NCI-H1436 (cell line): ENCODE data around the gene TSBP1.
"Not testable (repeated sequence)": the region's sequence is repeated elsewhere in the genome, so short reads cannot be mapped to it uniquely, and the experiment has no call there.

Experiments used
- DNase-seq: peaks from one replicate; lab custom pipeline; 2025; lab: John Stamatoyannopoulos, UW

TSBP1 gene

DNA sequence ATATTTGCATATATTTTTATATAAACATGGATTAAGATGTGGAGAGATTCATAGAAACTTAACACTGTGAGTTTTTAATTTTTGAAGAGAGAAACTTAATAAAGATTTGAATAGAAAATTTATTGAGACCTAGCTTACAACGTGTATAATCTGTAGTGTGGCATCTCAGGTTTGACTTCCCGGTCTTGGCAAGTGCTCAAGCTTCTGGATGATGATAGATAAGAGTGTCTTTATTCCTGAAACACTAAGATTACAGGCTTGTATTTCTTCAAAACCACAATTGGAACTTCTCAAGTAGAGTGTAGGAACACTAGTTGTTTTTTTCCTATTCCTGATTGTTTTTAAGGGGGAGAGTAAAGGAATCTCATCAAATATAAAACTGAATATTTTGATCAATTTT, 83.3 kb downstream of the TSBP1 start:
- DNase-seq: no peak

DNA sequence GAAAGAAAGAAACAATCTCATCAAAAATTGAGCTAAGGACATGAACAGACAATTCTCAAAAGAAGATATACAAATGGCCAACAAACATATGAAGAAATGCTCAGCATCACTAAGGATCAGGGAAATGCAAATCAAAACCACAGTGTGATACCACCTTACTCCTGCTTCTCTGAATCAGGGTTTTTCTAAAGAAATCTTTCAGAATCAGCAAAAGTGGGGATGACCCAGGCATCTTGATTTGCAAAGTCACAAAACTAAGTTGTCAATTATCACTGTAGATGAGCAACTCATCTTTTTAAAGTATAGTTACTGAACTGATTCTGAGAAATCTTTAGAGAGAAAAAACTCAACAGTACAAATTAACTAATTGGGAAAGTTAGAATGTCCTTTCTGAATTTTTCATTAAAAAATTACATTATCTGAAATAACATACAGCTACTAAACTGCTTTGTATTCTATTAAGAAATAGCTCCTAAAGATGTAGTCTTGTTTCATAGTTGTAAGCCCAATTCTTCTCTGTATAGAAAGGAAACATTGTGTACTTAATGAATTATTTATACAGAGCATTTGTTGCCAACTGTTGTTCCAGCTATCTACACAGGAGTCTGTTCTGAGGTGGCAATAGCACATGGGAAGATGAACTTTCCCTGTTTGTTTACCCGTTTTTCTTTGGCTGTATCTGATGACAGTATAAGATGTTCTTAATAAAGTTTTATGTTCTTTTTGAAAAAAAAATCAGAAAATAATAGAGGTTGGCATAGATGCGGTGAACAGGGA, 97.7 kb downstream of the TSBP1 start:
- DNase-seq: not testable (repeated sequence)

DNA sequence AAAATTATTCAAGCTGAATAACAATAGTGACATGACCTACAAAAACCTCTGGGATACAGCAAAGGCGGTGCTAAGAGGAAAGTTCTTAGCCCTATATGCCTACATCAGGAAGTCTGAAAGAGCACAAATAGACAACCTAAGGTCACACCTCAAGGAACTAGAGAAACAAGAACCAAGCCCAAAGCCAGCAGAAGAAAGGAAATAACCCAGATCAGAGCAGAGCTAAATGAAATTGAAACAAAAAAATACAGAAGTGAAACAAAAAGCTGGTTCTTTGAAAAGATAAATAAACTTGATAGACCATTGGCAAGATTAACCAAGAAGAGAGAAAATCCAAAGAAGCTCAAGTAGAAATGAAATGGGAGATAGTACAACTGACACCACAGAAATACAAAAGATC, 100.3 kb downstream of the TSBP1 start:
- no peak for DNase-seq

DNA sequence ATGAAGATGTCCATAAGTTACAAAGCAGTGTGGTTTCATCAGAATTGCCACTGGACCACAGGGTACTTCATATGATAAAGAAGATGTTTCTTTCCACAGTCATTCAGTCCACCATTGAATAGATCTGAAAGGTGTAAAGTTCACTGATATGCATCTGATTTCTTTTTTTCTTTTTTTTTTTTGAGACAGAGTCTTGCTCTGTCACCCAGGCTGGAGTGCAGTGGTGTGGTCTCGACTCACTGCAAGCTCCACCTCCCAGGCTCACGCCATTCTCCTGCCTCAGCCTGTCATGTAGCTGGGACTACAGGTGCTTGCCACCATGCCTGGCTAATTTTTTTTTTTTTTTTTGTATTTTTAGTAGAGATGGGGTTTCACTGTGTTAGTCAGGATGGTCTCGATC, 103.2 kb downstream of the TSBP1 start:
- not testable (repeated sequence) for DNase-seq

DNA sequence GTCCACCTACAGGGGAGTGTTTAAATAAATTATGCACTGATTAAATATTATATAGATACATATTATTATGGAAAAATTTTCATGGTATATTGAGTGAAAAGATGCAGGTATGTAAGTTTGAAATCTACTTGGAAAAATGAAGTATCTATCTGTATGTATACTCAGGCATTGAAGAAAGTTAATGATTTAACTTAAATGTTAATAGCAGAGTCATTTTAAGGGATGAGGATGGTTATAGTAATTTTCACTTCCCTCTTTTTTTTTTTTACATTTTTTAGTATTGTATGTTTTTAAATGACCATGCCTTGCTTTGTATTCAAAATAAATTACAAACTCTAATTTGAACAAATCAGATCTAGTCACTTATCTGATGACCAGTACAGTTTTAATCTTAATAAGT, 104.7 kb downstream of the TSBP1 start:
- DNase-seq: no peak

DNA sequence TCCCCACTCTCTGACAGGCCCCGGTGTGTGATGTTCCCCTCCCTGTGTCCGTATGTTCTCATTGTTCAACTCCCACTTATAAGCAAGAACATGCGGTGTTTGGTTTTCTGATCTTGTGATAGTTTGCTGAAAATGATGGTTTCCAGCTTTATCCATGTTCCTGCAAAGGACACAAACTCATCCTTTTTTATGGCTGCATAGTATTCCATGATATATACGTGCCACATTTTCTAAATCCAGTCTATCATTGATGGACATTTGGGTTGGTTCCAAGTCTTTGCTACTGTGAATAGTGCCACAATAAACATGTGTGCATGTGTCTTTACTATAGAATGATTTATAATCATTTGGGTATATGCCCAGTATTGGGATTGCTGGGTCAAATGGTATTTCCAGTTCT, 114.4 kb downstream of the TSBP1 start:
- not testable (repeated sequence) for DNase-seq

DNA sequence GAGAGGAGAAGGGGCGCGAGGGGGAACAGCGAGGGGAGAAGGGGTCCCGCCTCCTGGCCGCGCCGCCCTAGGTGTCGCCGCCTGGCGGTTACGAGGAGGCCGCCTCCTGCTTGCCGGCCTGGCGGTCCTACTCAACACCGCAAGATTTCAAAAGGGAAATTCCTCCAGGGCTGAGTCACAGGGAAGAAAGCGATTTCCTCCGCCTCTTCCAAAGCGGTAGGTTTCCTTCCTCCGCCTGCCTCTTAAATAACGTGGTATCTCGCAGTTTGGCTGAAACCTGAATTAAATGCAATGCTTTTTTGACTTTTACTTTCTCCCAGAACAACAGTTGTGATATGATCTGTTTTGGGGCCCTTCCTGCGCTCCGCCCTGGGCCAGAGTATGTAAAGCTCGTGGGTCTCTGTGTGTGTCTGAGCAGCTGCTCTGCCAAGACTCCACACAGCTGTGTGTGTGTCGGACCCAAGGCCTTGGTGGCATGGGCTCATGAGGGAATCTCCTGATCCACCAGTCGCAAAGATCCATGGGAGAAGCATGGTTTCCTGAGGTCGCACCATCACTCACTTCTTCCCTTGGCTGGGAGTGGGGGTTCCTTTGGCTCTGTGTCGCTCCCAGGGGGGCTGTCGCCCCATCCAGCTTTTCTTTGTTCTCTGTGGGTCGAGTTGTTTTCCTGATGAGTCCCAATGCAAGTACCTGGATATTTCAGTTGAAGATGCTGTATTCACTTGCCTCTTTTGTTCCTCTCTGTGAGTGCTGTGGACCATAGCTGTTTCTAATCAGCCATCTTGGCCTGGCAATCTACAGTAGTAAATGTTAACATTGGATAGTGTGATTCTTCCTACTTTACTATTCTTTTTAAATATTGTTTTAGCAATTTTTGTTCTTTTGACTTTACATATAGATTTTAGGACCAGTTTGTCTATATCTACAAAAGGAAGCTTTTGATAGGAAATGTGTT, 116.2 kb downstream of the TSBP1 start:
- no peak for DNase-seq

DNA sequence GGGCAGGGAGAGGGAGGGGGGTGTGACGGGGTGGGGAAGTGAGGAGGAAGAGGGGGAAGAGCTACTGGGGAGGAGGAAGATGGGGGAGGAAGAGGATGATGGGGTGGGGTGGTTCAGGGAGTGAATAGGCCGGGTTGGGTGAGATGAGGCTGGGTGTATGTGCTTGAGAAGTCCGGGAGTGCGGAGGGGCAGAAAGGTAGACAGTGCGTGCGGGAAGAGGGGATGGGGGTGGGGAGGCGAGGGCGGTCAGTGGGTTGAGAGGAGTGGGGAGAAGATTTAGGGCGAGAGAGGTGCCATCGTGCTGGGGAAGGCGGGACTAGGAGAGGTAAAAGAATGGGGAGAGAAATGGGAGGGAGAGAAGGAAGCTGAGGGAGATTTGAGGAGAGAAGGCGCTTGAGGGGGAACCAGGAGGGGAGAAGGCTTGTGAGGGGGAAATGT, 116.9 kb downstream of the TSBP1 start:
- DNase-seq: no peak

DNA sequence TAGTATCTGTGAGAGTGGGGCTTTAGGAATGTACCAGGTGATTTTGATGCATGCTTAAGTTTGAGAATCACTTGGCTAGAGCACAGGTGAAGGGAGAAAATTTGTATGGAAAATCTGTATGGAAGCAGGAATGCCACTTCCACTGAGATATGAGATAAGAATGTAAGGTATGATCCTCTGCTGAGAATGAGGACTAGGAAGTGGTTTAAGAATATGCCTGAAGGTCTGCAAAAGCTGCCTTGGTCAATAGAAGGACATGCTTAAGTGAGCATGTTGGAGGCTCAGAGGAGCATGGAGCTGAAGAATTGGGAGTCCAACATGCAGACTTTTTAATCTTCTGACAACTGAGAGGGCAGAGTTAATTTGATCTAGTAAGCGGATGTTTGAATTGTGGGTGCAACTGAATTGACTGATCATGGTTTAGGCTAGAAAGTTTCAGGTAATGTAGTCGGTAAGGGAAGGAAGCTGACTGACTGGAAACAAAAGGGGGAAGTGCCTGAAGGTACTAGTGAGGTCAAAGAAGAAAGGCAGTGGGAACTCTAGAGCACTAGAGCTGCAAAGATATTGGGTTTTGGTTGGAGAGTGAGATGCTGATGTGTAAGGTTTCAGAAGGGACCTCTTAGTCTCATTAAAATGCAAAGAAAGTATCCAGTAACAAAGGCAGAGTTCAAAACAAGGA, 119.2 kb downstream of the TSBP1 start:
- no peak for DNase-seq

DNA sequence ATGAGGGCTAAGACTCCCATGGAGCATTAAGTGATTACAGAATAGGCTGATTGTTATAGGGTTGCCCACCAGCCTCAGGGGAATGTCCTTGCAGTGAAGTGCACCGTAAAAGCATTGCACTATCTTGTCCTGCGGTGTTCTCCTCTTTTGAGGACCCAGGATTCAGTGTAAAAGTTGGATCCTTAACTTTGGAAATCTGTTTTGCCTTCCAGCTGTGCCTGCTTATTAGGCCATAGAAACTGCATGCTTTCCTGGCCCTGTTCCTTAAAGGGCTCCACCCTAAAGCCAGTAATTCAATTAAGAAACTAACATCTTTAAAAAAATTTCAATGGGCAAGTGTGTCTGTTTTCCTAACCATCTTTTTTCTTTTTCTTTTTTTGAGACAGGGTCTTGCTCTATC, 122.4 kb downstream of the TSBP1 start:
- no peak for DNase-seq

DNA sequence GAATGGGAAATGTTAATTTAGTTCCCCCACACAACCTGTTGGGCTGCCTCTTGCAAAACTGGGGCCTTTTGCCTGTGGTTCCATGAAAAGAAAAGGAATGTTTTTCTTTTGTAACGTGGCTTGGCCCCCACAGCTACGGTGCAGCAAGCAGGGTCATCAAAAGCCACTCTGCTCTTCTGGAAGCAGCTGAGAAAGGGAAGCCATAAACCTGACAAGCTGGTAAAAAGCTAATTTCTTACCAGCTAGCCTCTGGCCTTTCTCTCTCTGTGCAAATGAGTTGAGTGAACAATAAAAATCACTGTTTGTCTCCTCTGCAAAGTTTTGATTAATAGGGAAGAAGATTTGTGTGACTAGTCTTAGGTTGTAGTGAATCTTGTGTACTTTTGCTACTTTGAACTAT, 124.3 kb downstream of the TSBP1 start:
- no peak for DNase-seq

DNA sequence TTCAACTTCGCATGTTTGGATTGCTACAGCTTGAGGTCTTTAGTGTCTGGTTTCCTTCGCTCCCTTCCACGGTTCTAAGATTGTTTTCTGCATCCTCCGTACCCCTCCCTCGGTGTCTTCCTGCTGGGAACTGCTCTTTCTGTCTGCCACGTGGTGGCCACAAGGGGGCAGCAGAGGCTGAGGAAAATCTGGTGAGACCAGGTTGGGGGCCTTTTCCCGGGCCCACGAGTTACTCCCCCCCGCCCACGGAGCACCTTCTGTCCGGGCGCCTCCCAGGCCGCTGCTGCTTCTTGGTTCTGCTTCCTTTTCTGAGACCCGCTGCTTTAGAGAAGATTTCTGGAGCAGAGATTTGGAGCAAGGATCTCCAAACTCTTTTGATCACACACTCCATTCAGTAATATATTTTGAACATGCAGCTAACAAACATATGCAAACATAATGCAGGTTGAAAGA, 126.7 kb downstream of the TSBP1 start:
- DNase-seq: peak; percentile 30

DNA sequence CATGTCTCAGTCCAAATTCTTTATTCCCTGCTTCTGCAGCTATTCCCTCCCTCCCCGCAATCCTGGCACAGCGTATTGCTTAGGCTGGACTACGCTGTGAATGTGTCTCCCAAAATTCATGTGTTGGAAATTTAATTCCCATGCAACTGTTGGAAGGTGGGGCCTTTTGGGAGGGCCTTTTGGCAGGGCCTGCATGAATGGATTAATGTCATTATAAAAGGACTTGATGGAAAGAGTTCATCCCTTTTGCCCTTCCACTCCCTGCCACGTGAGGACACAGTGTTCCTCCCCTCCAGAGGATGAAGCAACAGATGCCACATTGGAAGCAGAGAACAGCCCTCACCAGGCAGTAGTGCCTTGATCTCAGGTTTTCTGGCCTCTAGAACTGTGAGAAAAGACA, 127.4 kb downstream of the TSBP1 start:
- DNase-seq: no peak
